Ovary (tissue), 3 donors: ENCODE measurements around the gene TRAK1.

Experiments used
- CTCF ChIP-seq, 3 donors: fragments of 450-650 bp in 2 of 3; fragments of 200-600 bp in 1 of 3; IDR thresholded peaks; one replicate each; pipeline versions ENCODE4 v1.5.1 to v1.8.0; 2016 to 2022; ENCODE audit warnings: antibody characterized with exemption in 3 of 3, mild to moderate bottlenecking in 1 of 3
- POLR2A ChIP-seq: fragments of 450-650 bp; IDR thresholded peaks from one replicate; pipeline ENCODE4 v1.6.1; 2017; ENCODE audit warnings: antibody characterized with exemption, mild to moderate bottlenecking, moderate library complexity
- donor health status: DM: no; HTN: no; CAD: no.

DNA sequence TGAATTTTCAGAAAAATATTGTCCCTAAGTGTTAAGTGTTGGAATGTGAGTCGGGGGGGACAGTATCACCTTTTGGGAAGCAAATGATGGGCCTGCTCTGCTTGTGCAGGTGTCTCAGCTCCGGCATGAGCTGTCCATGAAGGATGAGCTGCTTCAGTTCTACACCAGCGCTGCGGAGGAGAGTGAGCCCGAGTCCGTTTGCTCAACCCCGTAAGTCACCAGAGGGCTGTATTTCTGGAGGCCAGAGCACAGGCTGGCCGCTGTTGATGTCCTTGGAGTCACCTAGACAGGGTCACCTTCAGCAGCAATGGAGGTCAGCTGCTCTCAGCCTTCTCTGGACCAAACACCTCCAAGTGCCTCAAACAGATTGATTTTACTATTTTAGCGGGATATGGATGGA is 96.8 kb downstream of the TRAK1 start:
- no peak for TF ChIP-seq CTCF (IDR thresholded peaks at IDR 0.05)
- no peak for TF ChIP-seq POLR2A
